Trophoblast cell (in vitro differentiated cells and primary cell): ENCODE results near the gene PPP1R12C.
A peak's percentile ranks its signal among the peaks of the same experiment; 100 is the strongest.

Experiments used
- DNase-seq, 2 donors: peaks; one replicate each; pipeline ENCODE4 v3.0.0-alpha.2; 2016
- H2AFZ ChIP-seq: 2 replicates; pipeline ENCODE4 v1.6.1; 2013; ENCODE audit warnings: low read length, moderate library complexity, mild to moderate bottlenecking; ENCODE audit not compliant: insufficient read depth, poor library complexity
- H2AK5ac ChIP-seq: 2 replicates; pipeline ENCODE4 v1.6.1; 2013; ENCODE audit warnings: mild to moderate bottlenecking, low read length
- H2BK120ac ChIP-seq: 2 replicates; pipeline ENCODE4 v1.6.1; 2013; ENCODE audit warnings: low read length, mild to moderate bottlenecking, moderate library complexity; ENCODE audit not compliant: insufficient read depth, poor library complexity
- H2BK12ac ChIP-seq: 2 replicates; pipeline ENCODE4 v1.6.1; 2013; ENCODE audit warnings: mild to moderate bottlenecking, low read length, moderate library complexity
- H2BK5ac ChIP-seq: 2 replicates; pipeline ENCODE4 v1.6.1; 2013; ENCODE audit warnings: low read length, low read depth, moderate library complexity, mild to moderate bottlenecking; ENCODE audit not compliant: poor library complexity
- H3K14ac ChIP-seq: 2 replicates; pipeline ENCODE4 v1.6.1; 2013; ENCODE audit warnings: mild to moderate bottlenecking, low read length
- H3K18ac ChIP-seq: 2 replicates; pipeline ENCODE4 v1.6.1; 2013; ENCODE audit warnings: mild to moderate bottlenecking, low read length
- H3K23ac ChIP-seq: 2 replicates; pipeline ENCODE4 v1.6.1; 2013; ENCODE audit warnings: low read length
- H3K27ac ChIP-seq: 2 replicates; pipeline ENCODE4 v1.5.1; 2013; ENCODE audit warnings: low read depth, mild to moderate bottlenecking, inconsistent platforms, low read length, moderate library complexity
- H3K27me3 ChIP-seq: 2 replicates; pipeline ENCODE4 v1.6.1; 2013; ENCODE audit warnings: inconsistent platforms, mild to moderate bottlenecking, low read length, moderate library complexity; ENCODE audit not compliant: insufficient read depth
- H3K36me3 ChIP-seq, 2 experiments: 1 replicate in 1 of 2; 2 replicates in 1 of 2; pipeline ENCODE4 v1.6.1; 2013; ENCODE audit warnings: low read length in 2 of 2, mild to moderate bottlenecking in 2 of 2, moderate library complexity in 1 of 2; ENCODE audit not compliant: insufficient read depth in 2 of 2, control insufficient read depth in 1 of 2
- H3K4ac ChIP-seq: 2 replicates; pipeline ENCODE4 v1.6.1; 2013; ENCODE audit warnings: low read depth, mild to moderate bottlenecking, low read length, moderate library complexity
- H3K4me1 ChIP-seq, 2 experiments: 1 replicate in 1 of 2; 2 replicates in 1 of 2; pipeline ENCODE4 v1.6.1; 2013; ENCODE audit warnings: low read length in 2 of 2, mild to moderate bottlenecking in 2 of 2, moderate library complexity in 1 of 2; ENCODE audit not compliant: insufficient read depth in 2 of 2, control insufficient read depth in 1 of 2
- H3K4me2 ChIP-seq: 2 replicates; pipeline ENCODE4 v1.6.1; 2013; ENCODE audit warnings: inconsistent platforms, mild to moderate bottlenecking, low read length, moderate library complexity
- H3K4me3 ChIP-seq: 2 replicates; pipeline ENCODE4 v1.5.1; 2013; ENCODE audit warnings: mild to moderate bottlenecking, low read depth, low read length, inconsistent platforms
- H3K79me1 ChIP-seq: one replicate; pipeline ENCODE4 v1.6.1; 2013; ENCODE audit warnings: low read length
- H3K79me2 ChIP-seq: 2 replicates; pipeline ENCODE4 v1.6.1; 2013; ENCODE audit warnings: low read length, mild to moderate bottlenecking; ENCODE audit not compliant: control insufficient read depth, insufficient read depth, poor library complexity
- H3K9ac ChIP-seq: 2 replicates; pipeline ENCODE4 v1.6.1; 2013; ENCODE audit warnings: mild to moderate bottlenecking, low read length
- H3K9me3 ChIP-seq: 2 replicates; pipeline ENCODE4 v1.6.1; 2013; ENCODE audit warnings: low read depth, mild to moderate bottlenecking, control low read depth, inconsistent platforms, low read length; ENCODE audit not compliant: insufficient read depth
- H4K12ac ChIP-seq: 2 replicates; pipeline ENCODE4 v1.6.1; 2013; ENCODE audit warnings: low read depth, mild to moderate bottlenecking, low read length, moderate library complexity
- H4K8ac ChIP-seq: 2 replicates; pipeline ENCODE4 v1.6.1; 2013; ENCODE audit warnings: low read depth, mild to moderate bottlenecking, low read length, moderate library complexity
- H4K91ac ChIP-seq: one replicate; pipeline ENCODE4 v1.6.1; 2013; ENCODE audit warnings: low read depth, mild to moderate bottlenecking, low read length, moderate library complexity
- WGBS: extraction: QIAGEN DNeasy Blood & Tissue Kit; methylation state at CpG from one replicate; pipeline ENCODE4 v1.1.7; 2013; ENCODE audit warnings: missing lambda C conversion rate; ENCODE audit not compliant: insufficient read length, insufficient coverage; ENCODE audit errors: extremely low coverage; 5-methylcytosine and 5-hydroxymethylcytosine counted together

Gene PPP1R12C

GRCh38 chr19:55082020-55082851 is 35.2 kb downstream of the PPP1R12C start:
- Histone ChIP-seq H3K4me3 (no peak overlapping the region), H4K8ac (no peak overlapping the region), H3K27ac (no peak overlapping the region), H3K79me1 (peaks cover 7% of the 10 kb centered on the region), H3K4me1 (peaks cover 9 to 17% of the 10 kb centered on the region in 2 experiments), H3K27me3 (no peaks in the 10 kb centered on the region), H3K9me3 (peaks cover 8% of the 10 kb centered on the region), H2BK12ac (no peak overlapping the region), H3K79me2 (no peaks in the 10 kb centered on the region), H2BK120ac (no peak overlapping the region), H3K9ac (no peak overlapping the region), H2AFZ (no peak overlapping the region), H4K12ac (no peak overlapping the region), H4K91ac (no peak overlapping the region), H2BK5ac (no peak overlapping the region), H3K23ac (no peak overlapping the region), H3K36me3 (peaks cover 23 to 42% of the 10 kb centered on the region in 2 experiments), H2AK5ac (no peak overlapping the region), H3K18ac (no peak overlapping the region), H3K14ac (no peak overlapping the region), H3K4me2 (no peak overlapping the region), H3K4ac (no peak overlapping the region)
- WGBS = no CpG with 5 or more reads among the region's 64 CpGs
- no peak for DNase-seq

- Histone ChIP-seq H3K18ac (no peak overlapping the region), H3K4ac (no peak overlapping the region), H3K9ac (no peak overlapping the region), H2BK120ac (no peak overlapping the region), H3K14ac (no peak overlapping the region), H2BK12ac (no peak overlapping the region), H3K79me1 (peaks cover 7% of the 10 kb centered on the region), H3K23ac (no peak overlapping the region), H3K4me1 (peaks cover 8 to 16% of the 10 kb centered on the region in 2 experiments), H4K91ac (no peak overlapping the region), H3K27ac (no peak overlapping the region), H2BK5ac (no peak overlapping the region), H3K27me3 (no peaks in the 10 kb centered on the region), H4K12ac (no peak overlapping the region), H2AK5ac (no peak overlapping the region), H4K8ac (no peak overlapping the region), H3K36me3 (peaks cover 22 to 41% of the 10 kb centered on the region in 2 experiments), H3K79me2 (no peaks in the 10 kb centered on the region), H3K9me3 (peaks cover 8% of the 10 kb centered on the region), H3K4me2 (no peak overlapping the region), H2AFZ (no peak overlapping the region), H3K4me3 (no peak overlapping the region)
- no peak for DNase-seq
- no CpG with 5 or more reads among the region's 22 CpGs for WGBS
Measured at GRCh38 chr19:55081770-55082019, 35.7 kb downstream of the PPP1R12C start.

GRCh38 chr19:55080968-55081769 is 36.3 kb downstream of the PPP1R12C start:
- H3K4me2 ChIP-seq = peak overlapping the region; percentile 85

DNA sequence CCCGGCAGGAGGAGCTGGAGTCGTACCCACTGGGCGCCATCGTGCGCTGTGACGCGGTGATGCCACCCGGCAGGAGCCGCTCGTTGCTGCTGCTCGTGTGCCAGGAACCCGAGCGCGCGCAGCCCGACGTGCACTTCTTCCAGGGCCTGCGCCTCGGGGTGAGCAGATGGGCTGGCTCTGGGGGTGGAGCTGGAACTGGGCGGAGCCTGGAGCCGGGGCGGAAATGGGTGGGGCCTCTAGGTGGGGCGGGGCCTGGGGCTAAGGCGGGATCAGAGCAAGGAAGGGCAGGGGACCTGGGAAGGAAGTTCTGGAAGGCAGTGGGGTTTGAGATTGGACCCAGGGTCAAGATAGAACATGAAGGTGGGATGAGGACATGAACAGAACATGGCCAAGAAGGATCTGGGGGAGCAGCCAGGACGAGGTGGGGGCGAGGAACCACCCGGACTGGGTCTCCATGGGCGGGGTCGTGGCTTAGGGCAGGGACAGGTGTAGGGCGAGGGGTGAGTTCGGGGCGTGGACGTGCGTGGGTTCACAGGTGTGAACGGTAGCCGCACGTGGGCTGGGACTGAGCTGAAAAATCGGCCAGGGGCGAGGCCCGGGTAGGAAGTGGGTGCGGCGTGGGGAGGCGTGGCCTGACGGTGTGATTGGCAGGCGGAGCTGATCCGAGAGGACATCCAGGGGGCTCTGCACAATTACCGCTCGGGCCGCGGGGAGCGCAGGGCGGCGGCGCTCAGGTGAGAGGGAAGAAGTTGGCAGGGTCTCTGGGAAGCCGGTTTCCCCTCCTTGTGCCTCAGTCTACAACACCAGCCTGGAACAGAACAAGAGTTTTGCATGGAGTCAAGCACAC is 37.1 kb downstream of the PPP1R12C start:
- Histone ChIP-seq H2AFZ (peak overlapping the region; percentile 8), H4K12ac (peak overlapping the region; percentile 14), H3K27ac (peak overlapping the region; percentile 15), H3K36me3 (peaks cover 16 to 31% of the 10 kb centered on the region in 2 experiments), H3K4ac (no peak overlapping the region), H4K8ac (peak overlapping the region; percentile 71), H2AK5ac (peak overlapping the region; percentile 9), H2BK120ac (peak overlapping the region; percentile 12), H3K79me1 (peaks cover 17% of the 10 kb centered on the region), H3K4me1 (peaks cover 16 to 24% of the 10 kb centered on the region in 2 experiments), H3K4me3 (peak overlapping the region; percentile 65), H3K9ac (peak overlapping the region; percentile 30), H2BK12ac (peak overlapping the region; percentile 10), H2BK5ac (peak overlapping the region; percentile 24), H3K79me2 (peaks cover 7% of the 10 kb centered on the region), H3K18ac (peak overlapping the region; percentile 38), H3K4me2 (peak overlapping the region; percentile 85), H3K9me3 (peaks cover 8% of the 10 kb centered on the region), H3K14ac (peak overlapping the region; percentile 85), H4K91ac (peak overlapping the region; percentile 29), H3K23ac (no peak overlapping the region), H3K27me3 (no peaks in the 10 kb centered on the region)
- no CpG with 5 or more reads among the region's 55 CpGs for WGBS
- DNase-seq = peak; percentile 54 to 74

More at GRCh38 chr19:55080968-55081769, 36.3 kb downstream of the PPP1R12C start:
- peak overlapping the region; percentile 4 for H3K18ac ChIP-seq
- no peak overlapping the region for H3K4ac ChIP-seq
- peak overlapping the region; percentile 61 for H3K4me3 ChIP-seq
- H3K79me1 ChIP-seq = peaks cover 11% of the 10 kb centered on the region
- no peak overlapping the region for H3K23ac ChIP-seq
- H4K12ac ChIP-seq = peak overlapping the region; percentile 14
- H3K9ac ChIP-seq = peak overlapping the region; percentile 30
- DNase-seq = peak; percentile 67 to 84
- H3K14ac ChIP-seq = peak overlapping the region; percentile 10
- H3K27me3 ChIP-seq = no peaks in the 10 kb centered on the region
- H3K27ac ChIP-seq = peak overlapping the region; percentile 15
- H3K9me3 ChIP-seq = peaks cover 8% of the 10 kb centered on the region
- H3K4me1 ChIP-seq = peaks cover 12 to 21% of the 10 kb centered on the region in 2 experiments
- H3K36me3 ChIP-seq = peaks cover 22 to 37% of the 10 kb centered on the region in 2 experiments
- WGBS = no CpG with 5 or more reads among the region's 60 CpGs
- peak overlapping the region; percentile 10 for H2BK12ac ChIP-seq
- H3K79me2 ChIP-seq = peaks cover 5% of the 10 kb centered on the region
- no peak overlapping the region for H2BK5ac ChIP-seq
- H2AK5ac ChIP-seq = no peak overlapping the region
- peak overlapping the region; percentile 42 for H2AFZ ChIP-seq
- no peak overlapping the region for H4K8ac ChIP-seq
- H4K91ac ChIP-seq = no peak overlapping the region
- no peak overlapping the region for H2BK120ac ChIP-seq
